K562 (cell line): ENCODE data around the gene STOX1. TPM values are rescaled to one million over a fixed set of nuclear protein-coding genes. Genes with fewer than 3 reads are reported as not detected.

Experiments used
- ARID3B ChIP-seq: fragments of 250-450 bp; sonication (Bioruptor Pico); IDR thresholded peaks from 2 replicates; pipeline ENCODE4 v1.4.0; 2020; ENCODE audit warnings: borderline replicate concordance
- CBX3 ChIP-seq, 2 experiments: IDR thresholded peaks; 1 replicate in 1 of 2; 2 replicates in 1 of 2; pipeline ENCODE4 v1.6.1; 2012; ENCODE audit warnings: inconsistent platforms in 2 of 2, low read length in 2 of 2, borderline replicate concordance in 1 of 2, control low read depth in 1 of 2
- CLOCK ChIP-seq: fragments of 250-450 bp; sonication (Bioruptor Pico); IDR thresholded peaks from 2 replicates; pipeline ENCODE4 v1.4.0; 2020; ENCODE audit warnings: mild to moderate bottlenecking, moderate library complexity, borderline replicate concordance
- KAT8 ChIP-seq: fragments of 450-650 bp; IDR thresholded peaks from 2 replicates; pipeline ENCODE4 v1.6.1; 2016; ENCODE audit warnings: low read depth, mild to moderate bottlenecking
- MCM2 ChIP-seq: fragments of 450-650 bp; IDR thresholded peaks from 2 replicates; pipeline ENCODE4 v1.6.1; 2017; ENCODE audit warnings: low read depth, mild to moderate bottlenecking
- TBP ChIP-seq: optimal IDR thresholded peaks from 2 replicates; pipeline ENCODE3; 2011; ENCODE audit warnings: low read depth, low read length, improper control_type of control experiment
- ZKSCAN3 ChIP-seq: fragments of 250-450 bp; sonication (Bioruptor Pico); IDR thresholded peaks from 2 replicates; pipeline ENCODE4 v1.4.0; 2020
- ZKSCAN8 ChIP-seq: fragments of 200-800 bp; sonication (Bioruptor generic); IDR thresholded peaks from 2 replicates; pipeline ENCODE4 v1.6.1; 2016; ENCODE audit warnings: missing genetic modification characterization, missing compliant biosample characterization
- ZSCAN32 ChIP-seq: fragments of 450-650 bp; formaldehyde crosslinking; IDR thresholded peaks from 2 replicates; pipeline ENCODE4 v1.4.0; 2020; ENCODE audit warnings: mild to moderate bottlenecking, moderate library complexity
- polyA plus RNA-seq, 8 experiments: library from polyadenylated mRNA; depleted of rRNA in 4 of 8; stranded (reverse) in 5 of 8; unstranded in 3 of 8; fragments of >200 nt; fragmentation: Nextera tagmentation in 2 of 8; fragmentation: Illumina TruSeq in 1 of 8; extraction: Ambion mirVana in 2 of 8; extraction: Trizol in 1 of 8; gene quantifications; 2 replicates each; pipeline versions ENCODE4 v1.2.1 to v1.2.3, GENCODE V29; 2011 to 2014; ENCODE audit warnings: inconsistent platforms in 1 of 8, missing spikeins in 1 of 8
- total RNA-seq, 7 experiments: library from RNA; depleted of rRNA in 6 of 7; stranded (reverse); fragments of >200 nt in 6 of 7; fragmentation: Illumina TruSeq in 2 of 7; extraction: Trizol in 2 of 7; gene quantifications; 2 replicates each; pipeline versions ENCODE4 v1.2.1 to v1.2.3, GENCODE V29; 2011 to 2021; ENCODE audit warnings: low replicate concordance in 1 of 7
- TF ChIP-seq, protein P1 (sequence below): fragments of 450-650 bp; IDR thresholded peaks from 2 replicates; pipeline ENCODE4 v1.6.1; 2016
- TF ChIP-seq, protein P2 (sequence below): fragments of 150-350 bp; conservative IDR thresholded peaks from 2 replicates; pipeline ENCODE4 v1.6.1; 2014; ENCODE audit warnings: low read length
- TF ChIP-seq, protein P3 (sequence below): sonication (generic); formaldehyde crosslinking; IDR thresholded peaks from 2 replicates; pipeline ENCODE4 v1.8.1; 2023; ENCODE audit warnings: mild to moderate bottlenecking, missing genetic modification reagents

STOX1 gene
- total and polyA plus RNA-seq, 9 of the 15 experiments (the other 6 are each of a cell fraction or from before 2014, with no cell fraction given): 0.09 to 0.87 (median 0.29) TPM

DNA sequence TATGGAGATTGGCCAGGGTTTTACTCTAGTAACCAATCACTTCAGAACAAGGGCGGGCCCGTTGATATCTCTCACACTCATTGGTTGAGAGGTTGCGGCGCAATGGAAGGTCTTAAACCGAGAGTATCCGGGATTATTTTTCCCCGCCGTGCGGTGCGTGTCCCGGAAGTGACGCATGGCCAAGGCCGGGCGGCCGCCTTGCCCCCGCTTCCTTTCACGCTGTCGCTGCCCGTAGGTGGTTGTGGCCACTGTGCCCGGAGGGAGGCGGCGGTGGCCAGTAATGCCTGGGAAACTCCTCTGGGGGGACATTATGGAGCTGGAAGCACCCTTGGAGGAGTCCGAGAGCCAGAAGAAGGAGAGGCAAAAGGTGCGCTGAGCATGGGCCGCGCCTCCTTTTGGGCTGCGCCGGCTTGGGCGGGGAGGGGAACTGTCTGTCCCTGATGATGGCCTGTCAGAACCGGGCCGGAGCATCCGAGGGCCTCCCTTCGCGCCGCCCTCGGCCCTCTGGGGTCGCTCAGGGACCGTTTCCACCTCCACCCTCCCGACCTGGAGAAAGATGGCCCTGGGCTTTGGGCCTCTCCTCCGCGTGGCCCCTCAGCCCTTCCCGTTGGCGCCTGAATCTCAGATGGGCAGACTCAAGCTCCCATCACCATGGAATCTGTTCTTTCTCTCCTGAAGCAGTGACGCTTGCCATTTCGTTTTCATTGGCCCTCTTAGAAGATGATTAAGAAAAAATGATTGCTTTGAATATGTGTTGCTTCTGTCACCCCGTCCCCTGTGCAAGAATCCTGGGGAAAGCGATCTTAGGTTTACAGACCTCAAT is 74.0 kb downstream of the STOX1 start, which contains the start of gene DDX50 (continued):
- no peak for TF ChIP-seq ARID3B (CRISPR knock-in tag)
- TF ChIP-seq, protein P1, sequence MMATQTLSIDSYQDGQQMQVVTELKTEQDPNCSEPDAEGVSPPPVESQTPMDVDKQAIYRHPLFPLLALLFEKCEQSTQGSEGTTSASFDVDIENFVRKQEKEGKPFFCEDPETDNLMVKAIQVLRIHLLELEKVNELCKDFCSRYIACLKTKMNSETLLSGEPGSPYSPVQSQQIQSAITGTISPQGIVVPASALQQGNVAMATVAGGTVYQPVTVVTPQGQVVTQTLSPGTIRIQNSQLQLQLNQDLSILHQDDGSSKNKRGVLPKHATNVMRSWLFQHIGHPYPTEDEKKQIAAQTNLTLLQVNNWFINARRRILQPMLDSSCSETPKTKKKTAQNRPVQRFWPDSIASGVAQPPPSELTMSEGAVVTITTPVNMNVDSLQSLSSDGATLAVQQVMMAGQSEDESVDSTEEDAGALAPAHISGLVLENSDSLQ: peak; percentile 92
- TF ChIP-seq, protein P2, sequence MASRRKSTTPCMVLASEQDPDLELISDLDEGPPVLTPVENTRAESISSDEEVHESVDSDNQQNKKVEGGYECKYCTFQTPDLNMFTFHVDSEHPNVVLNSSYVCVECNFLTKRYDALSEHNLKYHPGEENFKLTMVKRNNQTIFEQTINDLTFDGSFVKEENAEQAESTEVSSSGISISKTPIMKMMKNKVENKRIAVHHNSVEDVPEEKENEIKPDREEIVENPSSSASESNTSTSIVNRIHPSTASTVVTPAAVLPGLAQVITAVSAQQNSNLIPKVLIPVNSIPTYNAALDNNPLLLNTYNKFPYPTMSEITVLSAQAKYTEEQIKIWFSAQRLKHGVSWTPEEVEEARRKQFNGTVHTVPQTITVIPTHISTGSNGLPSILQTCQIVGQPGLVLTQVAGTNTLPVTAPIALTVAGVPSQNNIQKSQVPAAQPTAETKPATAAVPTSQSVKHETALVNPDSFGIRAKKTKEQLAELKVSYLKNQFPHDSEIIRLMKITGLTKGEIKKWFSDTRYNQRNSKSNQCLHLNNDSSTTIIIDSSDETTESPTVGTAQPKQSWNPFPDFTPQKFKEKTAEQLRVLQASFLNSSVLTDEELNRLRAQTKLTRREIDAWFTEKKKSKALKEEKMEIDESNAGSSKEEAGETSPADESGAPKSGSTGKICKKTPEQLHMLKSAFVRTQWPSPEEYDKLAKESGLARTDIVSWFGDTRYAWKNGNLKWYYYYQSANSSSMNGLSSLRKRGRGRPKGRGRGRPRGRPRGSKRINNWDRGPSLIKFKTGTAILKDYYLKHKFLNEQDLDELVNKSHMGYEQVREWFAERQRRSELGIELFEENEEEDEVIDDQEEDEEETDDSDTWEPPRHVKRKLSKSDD: no peak
- TF ChIP-seq MCM2: no peak
- TF ChIP-seq ZSCAN32: no peak
- TF ChIP-seq ZKSCAN3: no peak
- no peak for TF ChIP-seq CBX3 (IDR thresholded peaks at IDR 0.05; ENCODE audit: borderline replicate concordance in 1 of 2, low read length in 2 of 2)
- TF ChIP-seq, protein P3, sequence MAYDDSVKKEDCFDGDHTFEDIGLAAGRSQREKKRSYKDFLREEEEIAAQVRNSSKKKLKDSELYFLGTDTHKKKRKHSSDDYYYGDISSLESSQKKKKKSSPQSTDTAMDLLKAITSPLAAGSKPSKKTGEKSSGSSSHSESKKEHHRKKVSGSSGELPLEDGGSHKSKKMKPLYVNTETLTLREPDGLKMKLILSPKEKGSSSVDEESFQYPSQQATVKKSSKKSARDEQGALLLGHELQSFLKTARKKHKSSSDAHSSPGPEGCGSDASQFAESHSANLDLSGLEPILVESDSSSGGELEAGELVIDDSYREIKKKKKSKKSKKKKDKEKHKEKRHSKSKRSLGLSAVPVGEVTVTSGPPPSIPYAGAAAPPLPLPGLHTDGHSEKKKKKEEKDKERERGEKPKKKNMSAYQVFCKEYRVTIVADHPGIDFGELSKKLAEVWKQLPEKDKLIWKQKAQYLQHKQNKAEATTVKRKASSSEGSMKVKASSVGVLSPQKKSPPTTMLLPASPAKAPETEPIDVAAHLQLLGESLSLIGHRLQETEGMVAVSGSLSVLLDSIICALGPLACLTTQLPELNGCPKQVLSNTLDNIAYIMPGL (CRISPR knock-in tag): peak; percentile 25; the same call in 1 of the 2 replicates
- peak; percentile 78 for TF ChIP-seq TBP
- TF ChIP-seq KAT8: no peak
- TF ChIP-seq ZKSCAN8 (CRISPR knock-in tag): no peak
- no peak for TF ChIP-seq CLOCK (CRISPR knock-in tag)
